OCI-LY1 (cell line): ENCODE data around the gene RFX1.

Experiments used
- H2AFZ ChIP-seq: fragments of 200-600 bp; sonication (generic), shearing (Covaris generic); 2 replicates; pipeline ENCODE4 v1.6.0; 2014; ENCODE audit warnings: antibody characterized with exemption, mild to moderate bottlenecking, low read length
- H3F3A ChIP-seq: fragments of 200-600 bp; sonication (generic), shearing (Covaris generic); 2 replicates; pipeline ENCODE4 v1.6.0; 2014; ENCODE audit warnings: mild to moderate bottlenecking, antibody characterized with exemption, low read length, moderate library complexity; ENCODE audit not compliant: insufficient read depth
- H3K27ac ChIP-seq: fragments of 200-600 bp; sonication (generic); 2 replicates; pipeline ENCODE4 v1.5.1; 2014; ENCODE audit warnings: low read length, mixed run types, mild to moderate bottlenecking, low read depth; ENCODE audit not compliant: poor library complexity, severe bottlenecking
- H3K27me3 ChIP-seq: fragments of 200-600 bp; sonication (generic); 2 replicates; pipeline ENCODE4 v1.6.0; 2014; ENCODE audit warnings: antibody characterized with exemption, mild to moderate bottlenecking, low read length, moderate library complexity; ENCODE audit not compliant: insufficient read depth
- H3K36me3 ChIP-seq: fragments of 200-600 bp; sonication (generic); 2 replicates; pipeline ENCODE4 v1.6.1; 2014; ENCODE audit warnings: mild to moderate bottlenecking, antibody characterized with exemption, low read length, moderate library complexity, mixed read lengths; ENCODE audit not compliant: insufficient read depth
- H3K4me1 ChIP-seq: fragments of 200-600 bp; sonication (generic); 2 replicates; pipeline ENCODE4 v1.5.1; 2014; ENCODE audit warnings: mild to moderate bottlenecking, low read length, moderate library complexity; ENCODE audit not compliant: insufficient read depth, severe bottlenecking
- H3K4me2 ChIP-seq: fragments of 200-600 bp; sonication (generic), shearing (Covaris generic); 2 replicates; pipeline ENCODE4 v1.6.1; 2014; ENCODE audit warnings: low read length
- H3K4me3 ChIP-seq: fragments of 200-600 bp; sonication (generic); 2 replicates; pipeline ENCODE4 v1.5.1; 2014; ENCODE audit warnings: low read length, low read depth, mild to moderate bottlenecking, mixed read lengths; ENCODE audit not compliant: poor library complexity, severe bottlenecking
- H3K79me2 ChIP-seq: fragments of 200-600 bp; shearing (Covaris generic); 2 replicates; pipeline ENCODE4 v1.6.1; 2016; ENCODE audit warnings: mixed run types, low read length, mixed read lengths; ENCODE audit not compliant: insufficient read depth
- H3K9ac ChIP-seq: fragments of 200-600 bp; sonication (generic), shearing (Covaris generic); 2 replicates; pipeline ENCODE4 v1.6.1; 2014; ENCODE audit warnings: mild to moderate bottlenecking, low read length, mixed read lengths
- H3K9me2 ChIP-seq: fragments of 200-600 bp; sonication (generic), shearing (Covaris generic); 2 replicates; pipeline ENCODE4 v1.6.1; 2014; ENCODE audit warnings: low read depth, mild to moderate bottlenecking, low read length, mixed read lengths
- H3K9me3 ChIP-seq: fragments of 200-600 bp; shearing (Covaris generic); 2 replicates; pipeline ENCODE4 v1.6.1; 2014; ENCODE audit warnings: low read length, mixed read lengths
- H4K20me1 ChIP-seq: fragments of 200-600 bp; sonication (generic), shearing (Covaris generic); 2 replicates; pipeline ENCODE4 v1.6.0; 2016; ENCODE audit warnings: mild to moderate bottlenecking, low read length; ENCODE audit not compliant: insufficient read depth
- CTCF ChIP-seq: fragments of 200-600 bp; sonication (generic), shearing (Covaris generic); IDR thresholded peaks from 2 replicates; pipeline ENCODE4 v1.5.1; 2017; ENCODE audit warnings: mild to moderate bottlenecking, antibody characterized with exemption, low read length, moderate library complexity, mixed read lengths
- EZH2 ChIP-seq: fragments of 200-600 bp; sonication (generic), shearing (Covaris generic); IDR thresholded peaks from 2 replicates; pipeline ENCODE4 v1.8.0; 2017; ENCODE audit warnings: borderline replicate concordance, mixed run types, mild to moderate bottlenecking, antibody characterized with exemption, low read length, moderate library complexity, mixed read lengths

The RFX1 gene

GRCh38 chr19:13935765-13936510 is 70.2 kb downstream of the RFX1 start:
- no peak overlapping the region for H3K27ac ChIP-seq
- H4K20me1 ChIP-seq = no peaks in the 10 kb centered on the region
- no peak overlapping the region for H3K4me2 ChIP-seq
- no peak overlapping the region for H2AFZ ChIP-seq
- H3K4me1 ChIP-seq = no peaks in the 10 kb centered on the region
- peaks cover 5% of the 10 kb centered on the region; the same call in 1 of the 2 replicates for H3K36me3 ChIP-seq
- no peaks in the 10 kb centered on the region for H3K9me2 ChIP-seq
- H3K4me3 ChIP-seq = no peak overlapping the region
- H3F3A ChIP-seq = no peaks in the 10 kb centered on the region
- H3K27me3 ChIP-seq = no peaks in the 10 kb centered on the region
- no peak for TF ChIP-seq CTCF
- no peak for TF ChIP-seq EZH2
- H3K9me3 ChIP-seq = no peaks in the 10 kb centered on the region
- H3K79me2 ChIP-seq = no peaks in the 10 kb centered on the region
- H3K9ac ChIP-seq = no peak overlapping the region

GRCh38 chr19:13934785-13935109 is 71.4 kb downstream of the RFX1 start:
- no peak overlapping the region for H3K4me2 ChIP-seq

GRCh38 chr19:13932911-13933393 is 73.2 kb downstream of the RFX1 start:
- H3K4me2 ChIP-seq = no peak overlapping the region
- H3F3A ChIP-seq = no peaks in the 10 kb centered on the region
- H2AFZ ChIP-seq = no peak overlapping the region
- peaks cover 19% of the 10 kb centered on the region for H3K36me3 ChIP-seq
- H4K20me1 ChIP-seq = no peaks in the 10 kb centered on the region
- no peaks in the 10 kb centered on the region for H3K9me3 ChIP-seq
- H3K79me2 ChIP-seq = no peaks in the 10 kb centered on the region
- no peak overlapping the region for H3K9ac ChIP-seq
- H3K4me1 ChIP-seq = no peaks in the 10 kb centered on the region
- no peaks in the 10 kb centered on the region for H3K9me2 ChIP-seq
- H3K27me3 ChIP-seq = no peaks in the 10 kb centered on the region
- H3K4me3 ChIP-seq = no peak overlapping the region
- H3K27ac ChIP-seq = no peak overlapping the region
- no peak for TF ChIP-seq CTCF
- TF ChIP-seq EZH2 = no peak

More at GRCh38 chr19:13934785-13935109, 71.4 kb downstream of the RFX1 start:
- Histone ChIP-seq H3K4me1 (no peaks in the 10 kb centered on the region), H4K20me1 (no peaks in the 10 kb centered on the region), H3K4me3 (no peak overlapping the region), H3K9ac (no peak overlapping the region), H3K27ac (no peak overlapping the region), H2AFZ (no peak overlapping the region), H3K79me2 (no peaks in the 10 kb centered on the region), H3K9me3 (no peaks in the 10 kb centered on the region), H3F3A (no peaks in the 10 kb centered on the region), H3K27me3 (no peaks in the 10 kb centered on the region), H3K36me3 (peaks cover 13% of the 10 kb centered on the region; the same call in 1 of the 2 replicates), H3K9me2 (no peaks in the 10 kb centered on the region)
- TF ChIP-seq EZH2 (no peak), CTCF (no peak)
